IMR-90 (cell line): ENCODE data around the gene GVQW3. TPM values are rescaled to one million over a fixed set of nuclear protein-coding genes. Genes with fewer than 3 reads are reported as not detected.

Experiments
- ATAC-seq: fragments of 200-7000 bp; cut with Tn5 transposase; 2 replicates; pipeline ENCODE4 v1.9.1; 2020; ENCODE audit warnings: low read depth, mild to moderate bottlenecking, moderate library complexity
- BruUV-seq: library from RNA; stranded (reverse); fragments of 400-500 nt; replicated peaks from 2 replicates; lab custom pipeline; 2021; lab: Mats Ljungman, UMichigan
- CTCF ChIA-PET: fragments of 300-600 bp; formaldehyde crosslinking; extraction: SDS; loops from one replicate; lab custom pipeline; 2021; ENCODE audit warnings: antibody characterized with exemption; lab: Yijun Ruan, JAX
- POLR2A ChIA-PET: fragments of 300-600 bp; sonication (Branson Sonifier 250); formaldehyde crosslinking; loops from one replicate; lab custom pipeline; 2022; ENCODE audit warnings: antibody characterized with exemption; ENCODE audit not compliant: unreplicated experiment; lab: Charles Lee
- DNase-seq: peaks from one replicate; pipeline ENCODE4 v3.0.0; 2013
- H2AFZ ChIP-seq: replicated peaks from 2 replicates; pipeline ENCODE3; 2013; ENCODE audit warnings: low read length, mild to moderate bottlenecking; ENCODE audit not compliant: poor library complexity
- H2AK5ac ChIP-seq: 2 replicates; pipeline ENCODE4 v1.6.1; 2013; ENCODE audit warnings: low read depth, low read length, inconsistent platforms
- H2AK9ac ChIP-seq: replicated peaks from 2 replicates; pipeline ENCODE3; 2013; ENCODE audit warnings: mild to moderate bottlenecking, low read depth, low read length, moderate library complexity; ENCODE audit not compliant: poor library complexity
- H2BK120ac ChIP-seq: 2 replicates; pipeline ENCODE4 v1.6.1; 2013; ENCODE audit warnings: low read depth, low read length, inconsistent platforms
- H2BK15ac ChIP-seq: 3 replicates; pipeline ENCODE4 v1.6.1; 2013; ENCODE audit warnings: low read depth, low read length, inconsistent platforms
- H2BK20ac ChIP-seq: 2 replicates; pipeline ENCODE4 v1.6.1; 2013; ENCODE audit warnings: low read depth, mild to moderate bottlenecking, inconsistent platforms, low read length, moderate library complexity
- H2BK5ac ChIP-seq: 2 replicates; pipeline ENCODE4 v1.6.1; 2013; ENCODE audit warnings: mild to moderate bottlenecking, low read depth, low read length, inconsistent platforms; ENCODE audit not compliant: poor library complexity, severe bottlenecking
- H3K14ac ChIP-seq: replicated peaks from 2 replicates; pipeline ENCODE4 v1.6.1; 2013; ENCODE audit warnings: low read depth, low read length, inconsistent platforms
- H3K18ac ChIP-seq: 2 replicates; pipeline ENCODE4 v1.6.1; 2013; ENCODE audit warnings: low read depth, low read length, control low read depth
- H3K23ac ChIP-seq: 2 replicates; pipeline ENCODE4 v1.6.1; 2013; ENCODE audit warnings: low read depth, low read length, inconsistent platforms
- H3K27ac ChIP-seq: 2 replicates; pipeline ENCODE4 v1.5.1; 2013; ENCODE audit warnings: mild to moderate bottlenecking, control low read depth, low read length; ENCODE audit not compliant: insufficient read depth
- H3K27me3 ChIP-seq: 2 replicates; pipeline ENCODE4 v1.6.1; 2013; ENCODE audit warnings: low read length; ENCODE audit not compliant: control insufficient read depth, insufficient read depth
- H3K36me3 ChIP-seq: 2 replicates; pipeline ENCODE4 v1.6.1; 2013; ENCODE audit warnings: low read length, mixed read lengths; ENCODE audit not compliant: control insufficient read depth, insufficient read depth
- H3K4ac ChIP-seq: 2 replicates; pipeline ENCODE4 v1.6.1; 2013; ENCODE audit warnings: low read depth, low read length, inconsistent platforms
- H3K4me1 ChIP-seq: 2 replicates; pipeline ENCODE4 v1.6.1; 2013; ENCODE audit warnings: low read length, mixed read lengths; ENCODE audit not compliant: control insufficient read depth, insufficient read depth
- H3K4me2 ChIP-seq: 2 replicates; pipeline ENCODE4 v1.6.1; 2013; ENCODE audit warnings: low read depth, mild to moderate bottlenecking, control low read depth, low read length, moderate library complexity
- H3K4me3 ChIP-seq: 2 replicates; pipeline ENCODE4 v1.5.1; 2013; ENCODE audit warnings: low read depth, mild to moderate bottlenecking, control low read depth, low read length, moderate library complexity; ENCODE audit not compliant: insufficient read depth
- H3K56ac ChIP-seq: 2 replicates; pipeline ENCODE4 v1.6.1; 2013; ENCODE audit warnings: low read length, inconsistent platforms; ENCODE audit not compliant: insufficient read depth; ENCODE audit errors: extremely low read depth
- H3K79me1 ChIP-seq, 2 experiments: 2 replicates each; pipeline ENCODE4 v1.6.1; 2013; ENCODE audit warnings: low read length in 2 of 2, inconsistent platforms in 1 of 2, low read depth in 1 of 2
- H3K9ac ChIP-seq: 2 replicates; pipeline ENCODE4 v1.6.1; 2013; ENCODE audit warnings: low read depth, low read length, control low read depth
- H3K9me1 ChIP-seq: 2 replicates; pipeline ENCODE4 v1.6.1; 2013; ENCODE audit warnings: low read length, inconsistent platforms; ENCODE audit not compliant: insufficient read depth
- H3K9me3 ChIP-seq: 2 replicates; pipeline ENCODE4 v1.6.1; 2013; ENCODE audit warnings: low read length; ENCODE audit not compliant: control insufficient read depth, insufficient read depth
- H4K20me1 ChIP-seq: 2 replicates; pipeline ENCODE4 v1.6.1; 2013; ENCODE audit warnings: low read length, inconsistent platforms; ENCODE audit not compliant: insufficient read depth
- H4K5ac ChIP-seq: 2 replicates; pipeline ENCODE4 v1.6.1; 2013; ENCODE audit warnings: mild to moderate bottlenecking, low read depth, low read length, control low read depth
- H4K8ac ChIP-seq, 2 experiments: 2 replicates each; pipeline ENCODE4 v1.6.1; 2013; ENCODE audit warnings: low read depth in 2 of 2, low read length in 2 of 2, control low read depth in 1 of 2, inconsistent platforms in 1 of 2
- H4K91ac ChIP-seq: 2 replicates; pipeline ENCODE4 v1.6.1; 2013; ENCODE audit warnings: low read depth, low read length, inconsistent platforms; ENCODE audit not compliant: insufficient read depth
- CEBPB ChIP-seq: IDR thresholded peaks from 2 replicates; pipeline ENCODE4 v1.6.1; 2012; ENCODE audit warnings: low read depth, low read length, improper control_type of control experiment
- FOS ChIP-seq: fragments of 150-350 bp; IDR thresholded peaks from 2 replicates; pipeline ENCODE4 v1.6.1; 2016; ENCODE audit warnings: low read depth, low read length
- MAFK ChIP-seq: IDR thresholded peaks from 2 replicates; pipeline ENCODE4 v1.6.1; 2012; ENCODE audit warnings: low read depth, low read length, improper control_type of control experiment
- MAZ ChIP-seq: IDR thresholded peaks from 2 replicates; pipeline ENCODE4 v1.6.1; 2012; ENCODE audit warnings: low read depth, mild to moderate bottlenecking, low read length, improper control_type of control experiment, moderate library complexity, borderline replicate concordance
- MXI1 ChIP-seq: IDR thresholded peaks from 2 replicates; pipeline ENCODE4 v1.6.1; 2012; ENCODE audit warnings: low read depth, mild to moderate bottlenecking, low read length, moderate library complexity, borderline replicate concordance
- NFE2L2 ChIP-seq: fragments of 150-350 bp; IDR thresholded peaks from 2 replicates; pipeline ENCODE4 v1.6.1; 2016; ENCODE audit warnings: low read depth, mild to moderate bottlenecking, low read length
- POLR2A ChIP-seq: IDR thresholded peaks from 2 replicates; pipeline ENCODE4 v1.6.1; 2012; ENCODE audit warnings: mild to moderate bottlenecking, low read depth, low read length
- RCOR1 ChIP-seq: IDR thresholded peaks from 2 replicates; pipeline ENCODE4 v1.6.1; 2012; ENCODE audit warnings: mild to moderate bottlenecking, low read length, improper control_type of control experiment; ENCODE audit not compliant: insufficient replicate concordance
- RFX5 ChIP-seq: IDR thresholded peaks from 2 replicates; pipeline ENCODE4 v1.8.0; 2012; ENCODE audit warnings: low read depth, mild to moderate bottlenecking, low read length, moderate library complexity
- SMC3 ChIP-seq: fragments of 150-350 bp; IDR thresholded peaks from 2 replicates; pipeline ENCODE4 v1.6.1; 2016; ENCODE audit warnings: low read depth, mild to moderate bottlenecking, antibody characterized with exemption, low read length, moderate library complexity
- WGBS, 2 experiments: methylation state at CpG; one replicate each; pipeline versions ENCODE4 v1.1.5 to v1.1.7; 2013; ENCODE audit warnings: missing lambda C conversion rate in 2 of 2; ENCODE audit not compliant: insufficient read length in 1 of 2; ENCODE audit errors: extremely low coverage in 2 of 2; 5-methylcytosine and 5-hydroxymethylcytosine counted together
- dilution Hi-C: fragments of 300-500 bp; cut with HindIII; formaldehyde crosslinking; loops from one replicate; pipeline ENCODE4 v1.14.3; 2018; ENCODE audit warnings: low sequenced_read_pairs; ENCODE audit not compliant: unreplicated experiment
- in situ Hi-C: fragments of 300-500 bp; cut with MboI; formaldehyde crosslinking; loops from 3 replicates; pipeline ENCODE4 v1.14.3; 2019; ENCODE audit warnings: low sequenced_read_pairs, inconsistent platforms, mixed read lengths
- intact Hi-C: fragments of 100-400 bp; cut with micrococcal nuclease; formaldehyde crosslinking; loops from 2 replicates; pipeline ENCODE4 v1.10.0; 2022
- polyA plus RNA-seq, 3 experiments: library from polyadenylated mRNA; depleted of rRNA; stranded (reverse); fragments of >200 nt; gene quantifications; 2 replicates each; pipeline ENCODE4 v1.2.3, GENCODE V29; 2012; ENCODE audit warnings: low replicate concordance in 1 of 3
- total RNA-seq: library from RNA; depleted of rRNA; stranded (reverse); fragments of >200 nt; gene quantifications from 2 replicates; pipeline ENCODE4 v1.2.3, GENCODE V29; 2012
- TF ChIP-seq, protein P1 (sequence below): conservative IDR thresholded peaks from 2 replicates; pipeline ENCODE4 v1.5.1; 2012; ENCODE audit warnings: mild to moderate bottlenecking, low read depth, low read length, improper control_type of control experiment

Gene GVQW3
- total and polyA plus RNA-seq, 2 of the 4 experiments (the other 2 are of a cell fraction) = 0.96 to 1.1 TPM

DNA sequence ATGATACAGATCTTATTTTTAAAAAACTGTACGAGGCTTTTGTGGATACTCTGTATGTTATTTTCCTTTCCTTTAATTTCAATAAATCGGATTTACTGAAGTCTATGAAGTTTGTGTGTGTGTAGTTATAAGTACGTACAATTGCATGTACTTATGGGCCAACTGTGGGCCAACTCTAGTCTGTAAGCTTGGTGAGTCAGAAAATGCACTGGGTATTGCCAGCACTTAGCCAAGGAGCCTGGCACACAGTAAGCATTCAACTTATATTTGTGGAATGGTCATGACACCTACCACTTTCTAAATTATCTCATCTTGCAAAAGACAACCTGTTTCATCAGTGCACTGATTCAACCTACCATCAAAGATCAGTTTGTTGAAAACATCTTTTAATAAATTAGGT is 32.8 kb upstream of the GVQW3 start:
- Histone ChIP-seq H3K23ac (no peak overlapping the region), H3K27me3 (no peaks in the 10 kb centered on the region), H3K14ac (no peak overlapping the region), H4K5ac (no peak overlapping the region), H4K91ac (no peak overlapping the region), H4K8ac (no peak overlapping the region), H3K4me3 (no peak overlapping the region), H3K9me1 (peaks cover 3% of the 10 kb centered on the region; the same call in 1 of the 2 replicates), H2BK20ac (no peak overlapping the region), H2BK5ac (no peak overlapping the region), H3K18ac (no peak overlapping the region), H3K4me1 (no peaks in the 10 kb centered on the region), H3K36me3 (0 out of 2 replicates have a peak, but pooled peaks cover 1% of the 10 kb centered on the region), H3K9ac (no peak overlapping the region), H3K56ac (no peak overlapping the region), H4K20me1 (no peaks in the 10 kb centered on the region), H3K4me2 (no peak overlapping the region), H2AFZ (no peak overlapping the region), H2AK5ac (no peak overlapping the region), H3K9me3 (no peaks in the 10 kb centered on the region), H3K79me1 (no peaks in the 10 kb centered on the region), H2BK15ac (no peak overlapping the region), H2BK120ac (no peak overlapping the region), H3K27ac (no peak overlapping the region), H3K4ac (no peak overlapping the region), H2AK9ac (no peak overlapping the region)
- in situ Hi-C loops = no loop called here
- WGBS, 2 experiments = no CpG with 5 or more reads among the region's 3 CpGs
- dilution Hi-C loops = no loop called here
- BruUV-seq = no TSS peak
- DNase-seq (no peak), ATAC-seq (no peak)
- ChIA-PET POLR2A (no interaction called here), CTCF (no interaction called here)
- no peak for TF ChIP-seq SMC3
- TF ChIP-seq MXI1 = no peak
- TF ChIP-seq POLR2A = no peak
- no peak for TF ChIP-seq MAZ
- TF ChIP-seq RFX5 = no peak
- TF ChIP-seq MAFK = no peak
- TF ChIP-seq CEBPB = no peak
- TF ChIP-seq NFE2L2 = no peak
- TF ChIP-seq, protein P1, sequence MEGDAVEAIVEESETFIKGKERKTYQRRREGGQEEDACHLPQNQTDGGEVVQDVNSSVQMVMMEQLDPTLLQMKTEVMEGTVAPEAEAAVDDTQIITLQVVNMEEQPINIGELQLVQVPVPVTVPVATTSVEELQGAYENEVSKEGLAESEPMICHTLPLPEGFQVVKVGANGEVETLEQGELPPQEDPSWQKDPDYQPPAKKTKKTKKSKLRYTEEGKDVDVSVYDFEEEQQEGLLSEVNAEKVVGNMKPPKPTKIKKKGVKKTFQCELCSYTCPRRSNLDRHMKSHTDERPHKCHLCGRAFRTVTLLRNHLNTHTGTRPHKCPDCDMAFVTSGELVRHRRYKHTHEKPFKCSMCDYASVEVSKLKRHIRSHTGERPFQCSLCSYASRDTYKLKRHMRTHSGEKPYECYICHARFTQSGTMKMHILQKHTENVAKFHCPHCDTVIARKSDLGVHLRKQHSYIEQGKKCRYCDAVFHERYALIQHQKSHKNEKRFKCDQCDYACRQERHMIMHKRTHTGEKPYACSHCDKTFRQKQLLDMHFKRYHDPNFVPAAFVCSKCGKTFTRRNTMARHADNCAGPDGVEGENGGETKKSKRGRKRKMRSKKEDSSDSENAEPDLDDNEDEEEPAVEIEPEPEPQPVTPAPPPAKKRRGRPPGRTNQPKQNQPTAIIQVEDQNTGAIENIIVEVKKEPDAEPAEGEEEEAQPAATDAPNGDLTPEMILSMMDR = no peak
- TF ChIP-seq FOS = no peak
- TF ChIP-seq RCOR1 = no peak
- intact Hi-C loops = no loop called here
